Testis (tissue), 3 donors: Measurements from ENCODE around the gene HLA-DMB. TPM values are rescaled to one million over a fixed set of nuclear protein-coding genes. Genes with fewer than 3 reads are reported as not detected.
A peak's percentile ranks its signal among the peaks of the same experiment; 100 is the strongest.

Source experiments
- DNase-seq: peaks from one replicate; pipeline ENCODE4 v3.0.0-alpha.2; 2019
- H3K27ac ChIP-seq, 2 donors: fragments of 200-600 bp; sonication (generic); one replicate each; pipeline ENCODE4 v1.5.1; 2019
- H3K27me3 ChIP-seq: fragments of 200-600 bp; sonication (generic); one replicate; pipeline ENCODE4 v1.5.1; 2019
- H3K36me3 ChIP-seq: fragments of 200-600 bp; sonication (generic); one replicate; pipeline ENCODE4 v1.5.1; 2017; ENCODE audit warnings: low read depth; ENCODE audit errors: missing control alignments
- H3K4me1 ChIP-seq: fragments of 200-600 bp; sonication (generic); one replicate; pipeline ENCODE4 v1.5.1; 2019
- H3K4me3 ChIP-seq, 2 donors: fragments of 200-600 bp; sonication (generic); one replicate each; pipeline ENCODE4 v1.5.1; 2017 to 2019
- H3K9me3 ChIP-seq: fragments of 200-600 bp; sonication (generic); one replicate; pipeline ENCODE4 v1.5.1; 2017
- CTCF ChIP-seq, 3 experiments: fragments of 450-650 bp in 2 of 3; fragments of 200-600 bp in 1 of 3; sonication (generic) in 1 of 3; IDR thresholded peaks; one replicate each; pipeline ENCODE4 v1.5.1; 2016 to 2019; ENCODE audit warnings: antibody characterized with exemption in 3 of 3, mild to moderate bottlenecking in 2 of 3, moderate library complexity in 1 of 3
- POLR2A ChIP-seq: fragments of 450-650 bp; IDR thresholded peaks from one replicate; pipeline ENCODE4 v1.6.1; 2017; ENCODE audit warnings: antibody characterized with exemption, mild to moderate bottlenecking, moderate library complexity
- WGBS, 2 donors: methylation state at CpG; one replicate each; pipeline ENCODE4 v1.1.5; 2018; 5-methylcytosine and 5-hydroxymethylcytosine counted together
- intact Hi-C: fragments of 100-400 bp; cut with DNase I; formaldehyde crosslinking; loops from one replicate; pipeline ENCODE4 v1.15.1; 2023; ENCODE audit warnings: low total_unique reads
- polyA plus RNA-seq: library from polyadenylated mRNA; stranded (reverse); fragments of 350-450 nt; fragmentation: Illumina TruSeq; extraction: RNeasy Lipid Tissue Mini Kit (QIAGEN cat#74804); gene quantifications from one replicate; pipeline ENCODE4 v1.2.3, GENCODE V29; 2014; ENCODE audit warnings: low read depth, low replicate concordance; ENCODE audit not compliant: insufficient read depth
- small RNA-seq, 2 donors: library from RNA; depleted of rRNA; stranded (forward); fragments of <200 nt; gene quantifications; one replicate each; pipeline ENCODE3, GENCODE V24; 2016
- total RNA-seq, 2 donors: library from RNA; depleted of rRNA; stranded (reverse); fragments of >200 nt; gene quantifications; one replicate each; pipeline ENCODE4 v1.2.3, GENCODE V29; 2016

The HLA-DMB gene
- total and polyA plus RNA-seq, 3 donors from 2014 or later: 4.9 to 46.1 (median 6.0) TPM

- Histone ChIP-seq H3K4me1 (peaks cover 9% of the 10 kb centered on the region), H3K27me3 (no peaks in the 10 kb centered on the region), H3K4me3 (no peak overlapping the region), H3K36me3 (no peaks in the 10 kb centered on the region), H3K9me3 (no peaks in the 10 kb centered on the region), H3K27ac (peak overlapping the region in 1 of 2 donors; percentile 23)
- peak; percentile 52 for DNase-seq
- TF ChIP-seq CTCF (IDR thresholded peaks at IDR 0.05) (no peak), POLR2A (no peak)
- intact Hi-C loops: loop anchor here (10.0 kb wide), 1 partner anchor 98 kb away; no protein-coding TSS in a partner anchor
- WGBS, 2 donors: 25 to 36% methylated on average over 3 of the region's 3 CpGs
These were observed 54.0 kb downstream of the HLA-DMB start for GRCh38 chr6:32886681-32887383.

DNA sequence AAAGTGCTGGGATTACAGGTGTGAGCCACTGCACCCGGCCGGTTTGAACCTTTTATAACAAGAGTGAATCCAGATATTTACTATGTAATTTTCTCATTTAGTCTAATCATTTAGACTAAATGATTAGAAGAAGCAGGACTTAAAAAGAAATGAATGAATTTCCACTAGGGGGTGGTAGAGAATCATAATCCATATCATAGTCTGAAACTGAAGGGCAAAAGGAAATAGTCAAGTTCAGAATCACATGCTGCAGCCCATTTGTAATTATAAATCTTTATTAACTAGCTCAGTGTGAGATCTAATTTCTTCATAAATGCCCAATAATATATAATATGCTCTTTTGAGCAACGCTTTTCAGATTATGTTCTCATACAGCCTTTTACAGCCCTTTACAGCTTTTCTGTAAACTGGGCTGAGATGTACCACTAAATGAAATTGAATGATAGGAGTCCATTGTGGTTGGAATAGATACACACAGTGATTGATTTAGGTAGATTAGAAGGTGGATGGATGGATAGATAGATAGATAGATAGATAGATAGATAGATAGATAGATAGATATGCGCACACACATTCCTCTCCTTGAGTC lies 55.0 kb downstream of the HLA-DMB start:
- DNase-seq: no peak
- no peak for TF ChIP-seq POLR2A
- TF ChIP-seq CTCF (IDR thresholded peaks at IDR 0.05): peak; percentile 54 to 82 (median 60)
- H3K4me3 ChIP-seq: no peak overlapping the region
- H3K9me3 ChIP-seq: no peaks in the 10 kb centered on the region
- WGBS, 2 donors: 47 to 62% methylated on average over 4 of the region's 4 CpGs
- no peak overlapping the region for H3K27ac ChIP-seq
- H3K36me3 ChIP-seq: no peaks in the 10 kb centered on the region
- peaks cover 9% of the 10 kb centered on the region for H3K4me1 ChIP-seq
- intact Hi-C loops: loop anchor here (10.0 kb wide), 1 partner anchor 99 kb away; no protein-coding TSS in a partner anchor
- no peaks in the 10 kb centered on the region for H3K27me3 ChIP-seq

Small RNA genes lying within 50 kb of the gene (small RNA-seq; reads per million reads assigned to genes)
- gene HLA-Z: 0 reads per million in 2 donors

Other genes with a start within 250 kb of the HLA-DMB start
- gene HLA-DQA2, start 199.6 kb downstream of the HLA-DMB start, total RNA-seq: not detected
- gene HLA-DQA2, start 199.6 kb downstream of the HLA-DMB start, polyA plus RNA-seq: 27.3 TPM
- gene HLA-DQB2, start 177.5 kb downstream of the HLA-DMB start, total RNA-seq: under 1 TPM; 0.62 to 0.79 TPM
- 6.2 TPM for gene HLA-DQB2, start 177.5 kb downstream of the HLA-DMB start, polyA plus RNA-seq
- 1 to 10 TPM in 1 of 2 donors, under 1 TPM in 1; 0.31 to 1.3 TPM for gene HLA-DOB, start 124.0 kb downstream of the HLA-DMB start, total RNA-seq
- gene HLA-DOB, start 124.0 kb downstream of the HLA-DMB start, polyA plus RNA-seq: 2.3 TPM
- 10 to 100 TPM in 1 of 2 donors, 1 to 10 TPM in 1; 6.3 to 10.2 TPM for gene TAP2, start 102.3 kb downstream of the HLA-DMB start, total RNA-seq
- 9.1 TPM for gene TAP2, start 102.3 kb downstream of the HLA-DMB start, polyA plus RNA-seq
- gene PSMB8, start 97.0 kb downstream of the HLA-DMB start, total RNA-seq: 10 to 100 TPM in 1 of 2 donors, 1 to 10 TPM in 1; 4.6 to 11.2 TPM
- gene PSMB8, start 97.0 kb downstream of the HLA-DMB start, polyA plus RNA-seq: 35.7 TPM
- gene TAP1, start 87.3 kb downstream of the HLA-DMB start, total RNA-seq: 10 to 100 TPM; 45.6 to 57.4 TPM
- 58.8 TPM for gene TAP1, start 87.3 kb downstream of the HLA-DMB start, polyA plus RNA-seq
- 1 to 10 TPM; 6.2 to 7.9 TPM for gene PSMB9, start 86.8 kb downstream of the HLA-DMB start, total RNA-seq
- 29.7 TPM for gene PSMB9, start 86.8 kb downstream of the HLA-DMB start, polyA plus RNA-seq
- 10 to 100 TPM; 10.1 to 19.8 TPM for gene HLA-DMA, start 12.1 kb upstream of the HLA-DMB start, total RNA-seq
- gene HLA-DMA, start 12.1 kb upstream of the HLA-DMB start, polyA plus RNA-seq: 54.5 TPM
- gene BRD2, start 27.6 kb upstream of the HLA-DMB start, total RNA-seq: 100 to 1,000 TPM; 312 to 334 TPM
- 299 TPM for gene BRD2, start 27.6 kb upstream of the HLA-DMB start, polyA plus RNA-seq
- 1 to 10 TPM; 1.2 to 1.7 TPM for gene HLA-DOA, start 68.6 kb upstream of the HLA-DMB start, total RNA-seq
- 13.5 TPM for gene HLA-DOA, start 68.6 kb upstream of the HLA-DMB start, polyA plus RNA-seq
- 10 to 100 TPM; 26.5 to 48.9 TPM for gene HLA-DPA1, start 132.6 kb upstream of the HLA-DMB start, total RNA-seq
- gene HLA-DPA1, start 132.6 kb upstream of the HLA-DMB start, polyA plus RNA-seq: 143 TPM
- 10 to 100 TPM; 14.4 to 39.5 TPM for gene HLA-DPB1, start 135.0 kb upstream of the HLA-DMB start, total RNA-seq
- 183 TPM for gene HLA-DPB1, start 135.0 kb upstream of the HLA-DMB start, polyA plus RNA-seq